K562 (cell line): Measurements from ENCODE around the gene GSTM2. TPM values are rescaled to one million over a fixed set of nuclear protein-coding genes. Genes with fewer than 3 reads are reported as not detected.

Experiments used
- AFF1 ChIP-seq, 2 experiments: fragments of 450-650 bp; IDR thresholded peaks; 2 replicates each; pipeline ENCODE4 v1.6.1; 2018; ENCODE audit warnings: mild to moderate bottlenecking in 2 of 2, low read depth in 1 of 2; ENCODE audit not compliant: partially characterized antibody in 2 of 2
- CHAMP1 ChIP-seq: fragments of 450-650 bp; IDR thresholded peaks from 2 replicates; pipeline ENCODE4 v1.6.1; 2016; ENCODE audit warnings: mild to moderate bottlenecking
- E2F5 ChIP-seq: sonication (generic); formaldehyde crosslinking; IDR thresholded peaks from 2 replicates; pipeline ENCODE4 v1.8.0; 2022; ENCODE audit warnings: mild to moderate bottlenecking, missing genetic modification reagents
- GTF2F1 ChIP-seq: IDR thresholded peaks from 2 replicates; pipeline ENCODE4 v1.6.1; 2011; ENCODE audit warnings: low read depth, low read length, improper control_type of control experiment
- NBN ChIP-seq: fragments of 450-650 bp; IDR thresholded peaks from 2 replicates; pipeline ENCODE4 v1.6.1; 2016; ENCODE audit warnings: low read depth, mild to moderate bottlenecking
- NFE2 ChIP-seq: IDR thresholded peaks from 2 replicates; pipeline ENCODE4 v1.6.1; 2014; ENCODE audit warnings: antibody characterized with exemption, low read depth
- SMAD2 ChIP-seq: fragments of 150-350 bp; IDR thresholded peaks from 2 replicates; pipeline ENCODE4 v1.6.1; 2014; ENCODE audit warnings: low read depth, mild to moderate bottlenecking, low read length
- SMAD3 ChIP-seq: fragments of 450-650 bp; formaldehyde crosslinking; conservative IDR thresholded peaks from 2 replicates; pipeline ENCODE4 v1.4.0; 2020; ENCODE audit warnings: mild to moderate bottlenecking
- SMARCE1 ChIP-seq: fragments of 450-650 bp; IDR thresholded peaks from 2 replicates; pipeline ENCODE4 v1.7.1; 2016; ENCODE audit warnings: mild to moderate bottlenecking
- SP1 ChIP-seq: sonication (generic); formaldehyde crosslinking; IDR thresholded peaks from 2 replicates; pipeline ENCODE4 v1.8.1; 2022; ENCODE audit warnings: mild to moderate bottlenecking, missing genetic modification reagents
- XRCC4 ChIP-seq: IDR thresholded peaks from one replicate; pipeline ENCODE4 v1.6.1; 2011; ENCODE audit not compliant: insufficient read depth, insufficient read length; ENCODE audit errors: extremely low read depth
- ZBTB34 ChIP-seq: fragments of 250-450 bp; sonication (Bioruptor Pico); IDR thresholded peaks from 2 replicates; pipeline ENCODE4 v1.8.0; 2021; ENCODE audit warnings: mild to moderate bottlenecking, moderate library complexity
- ZNF644 ChIP-seq: fragments of 200-800 bp; sonication (Bioruptor generic); IDR thresholded peaks from 2 replicates; pipeline ENCODE4 v1.6.1; 2016; ENCODE audit warnings: low read depth, missing genetic modification characterization, missing compliant biosample characterization
- ZNF717 ChIP-seq: fragments of 250-450 bp; sonication (Bioruptor Pico); IDR thresholded peaks from 2 replicates; pipeline ENCODE4 v1.5.0; 2021
- ZNF785 ChIP-seq: fragments of 250-450 bp; sonication (Bioruptor Pico); IDR thresholded peaks from 2 replicates; pipeline ENCODE4 v1.4.0; 2020; ENCODE audit warnings: mild to moderate bottlenecking
- ZSCAN29 ChIP-seq: fragments of 450-650 bp; IDR thresholded peaks from 2 replicates; pipeline ENCODE4 v1.6.1; 2017
- polyA plus RNA-seq, 8 experiments: library from polyadenylated mRNA; depleted of rRNA in 4 of 8; stranded (reverse) in 5 of 8; unstranded in 3 of 8; fragments of >200 nt; fragmentation: Nextera tagmentation in 2 of 8; fragmentation: Illumina TruSeq in 1 of 8; extraction: Ambion mirVana in 2 of 8; extraction: Trizol in 1 of 8; gene quantifications; 2 replicates each; pipeline versions ENCODE4 v1.2.1 to v1.2.3, GENCODE V29; 2011 to 2014; ENCODE audit warnings: inconsistent platforms in 1 of 8, missing spikeins in 1 of 8
- total RNA-seq, 7 experiments: library from RNA; depleted of rRNA in 6 of 7; stranded (reverse); fragments of >200 nt in 6 of 7; fragmentation: Illumina TruSeq in 2 of 7; extraction: Trizol in 2 of 7; gene quantifications; 2 replicates each; pipeline versions ENCODE4 v1.2.1 to v1.2.3, GENCODE V29; 2011 to 2021; ENCODE audit warnings: low replicate concordance in 1 of 7
- TF ChIP-seq, protein P1 (sequence below): fragments of 250-450 bp; sonication (Bioruptor Pico); IDR thresholded peaks from 2 replicates; pipeline ENCODE4 v1.8.0; 2021; ENCODE audit warnings: moderate library complexity, mild to moderate bottlenecking, inconsistent platforms
- TF ChIP-seq, protein P2 (sequence below): fragments of 450-650 bp; formaldehyde crosslinking; IDR thresholded peaks from 2 replicates; pipeline ENCODE4 v1.4.0; 2020; ENCODE audit warnings: mild to moderate bottlenecking, moderate library complexity

GSTM2 gene
- total and polyA plus RNA-seq, 9 of the 15 experiments (the other 6 are each of a cell fraction or from before 2014, with no cell fraction given): 1.6 to 15.1 (median 6.8) TPM

DNA sequence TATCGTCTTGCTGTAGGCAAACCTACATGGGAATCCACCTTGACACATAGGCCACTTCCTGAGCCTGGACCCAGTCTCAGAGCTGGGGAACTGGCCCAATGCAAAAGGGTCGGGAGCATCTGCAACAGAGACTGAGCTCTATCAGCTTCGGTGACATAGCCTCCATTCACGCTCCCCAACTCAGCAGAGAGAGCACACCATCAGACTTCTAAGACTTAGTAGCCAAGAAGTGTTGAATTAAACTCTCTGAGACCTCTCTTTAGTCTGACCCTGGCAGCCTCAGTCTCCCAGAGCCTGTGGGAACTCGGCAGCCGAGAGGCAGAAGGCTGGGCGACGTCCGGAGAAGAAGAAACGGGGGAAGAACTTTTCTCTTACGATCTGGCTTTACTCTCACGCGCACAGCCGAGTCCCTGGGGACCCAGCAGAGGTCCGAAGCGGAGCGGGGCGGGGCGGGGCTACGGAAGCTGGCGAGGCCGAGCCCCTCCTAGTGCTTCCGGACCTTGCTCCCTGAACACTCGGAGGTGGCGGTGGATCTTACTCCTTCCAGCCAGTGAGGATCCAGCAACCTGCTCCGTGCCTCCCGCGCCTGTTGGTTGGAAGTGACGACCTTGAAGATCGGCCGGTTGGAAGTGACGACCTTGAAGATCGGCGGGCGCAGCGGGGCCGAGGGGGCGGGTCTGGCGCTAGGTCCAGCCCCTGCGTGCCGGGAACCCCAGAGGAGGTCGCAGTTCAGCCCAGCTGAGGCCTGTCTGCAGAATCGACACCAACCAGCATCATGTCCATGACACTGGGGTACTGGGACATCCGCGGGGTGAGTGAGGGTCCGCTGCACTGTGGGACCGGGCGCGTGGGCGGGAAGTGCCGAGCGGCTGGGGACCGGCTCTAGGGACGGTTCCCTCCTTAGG lies 12.0 kb upstream of the GSTM2 start, which contains the start of gene GSTM4 (continued):
- TF ChIP-seq ZSCAN29: no peak
- no peak for TF ChIP-seq XRCC4
- no peak for TF ChIP-seq ZNF644 (tag)
- no peak for TF ChIP-seq E2F5 (CRISPR knock-in tag)
- TF ChIP-seq SMAD3 (CRISPR knock-in tag): no peak
- TF ChIP-seq GTF2F1: no peak
- no peak; the same call in 1 of the 2 replicates for TF ChIP-seq NBN
- no peak for TF ChIP-seq ZNF785 (CRISPR knock-in tag)
- TF ChIP-seq SMAD2: no peak
- TF ChIP-seq NFE2: no peak
- peak in 1 of 2 experiments; percentile 27 for TF ChIP-seq AFF1 (IDR thresholded peaks at IDR 0.05; ENCODE audit: low read depth in 1 of 2, partially characterized antibody in 2 of 2)
- TF ChIP-seq SP1 (CRISPR knock-in tag): peak; percentile 91
- TF ChIP-seq, protein P1, sequence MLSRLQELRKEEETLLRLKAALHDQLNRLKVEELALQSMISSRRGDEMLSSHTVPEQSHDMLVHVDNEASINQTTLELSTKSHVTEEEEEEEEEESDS (CRISPR knock-in tag): no peak
- TF ChIP-seq, protein P2, sequence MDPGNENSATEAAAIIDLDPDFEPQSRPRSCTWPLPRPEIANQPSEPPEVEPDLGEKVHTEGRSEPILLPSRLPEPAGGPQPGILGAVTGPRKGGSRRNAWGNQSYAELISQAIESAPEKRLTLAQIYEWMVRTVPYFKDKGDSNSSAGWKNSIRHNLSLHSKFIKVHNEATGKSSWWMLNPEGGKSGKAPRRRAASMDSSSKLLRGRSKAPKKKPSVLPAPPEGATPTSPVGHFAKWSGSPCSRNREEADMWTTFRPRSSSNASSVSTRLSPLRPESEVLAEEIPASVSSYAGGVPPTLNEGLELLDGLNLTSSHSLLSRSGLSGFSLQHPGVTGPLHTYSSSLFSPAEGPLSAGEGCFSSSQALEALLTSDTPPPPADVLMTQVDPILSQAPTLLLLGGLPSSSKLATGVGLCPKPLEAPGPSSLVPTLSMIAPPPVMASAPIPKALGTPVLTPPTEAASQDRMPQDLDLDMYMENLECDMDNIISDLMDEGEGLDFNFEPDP: no peak
- no peak for TF ChIP-seq ZNF717 (CRISPR knock-in tag)
- no peak for TF ChIP-seq ZBTB34 (CRISPR knock-in tag)
- no peak for TF ChIP-seq CHAMP1
- no peak for TF ChIP-seq SMARCE1
